ENCODE data around the gene DOLPP1. TPM values are rescaled to one million over a fixed set of nuclear protein-coding genes. Genes with fewer than 3 reads are reported as not detected.

The DOLPP1 gene
- polyA plus RNA-seq, 1 of the 3 experiments (the other 2 are of a cell fraction) = 19.9 TPM

DNA sequence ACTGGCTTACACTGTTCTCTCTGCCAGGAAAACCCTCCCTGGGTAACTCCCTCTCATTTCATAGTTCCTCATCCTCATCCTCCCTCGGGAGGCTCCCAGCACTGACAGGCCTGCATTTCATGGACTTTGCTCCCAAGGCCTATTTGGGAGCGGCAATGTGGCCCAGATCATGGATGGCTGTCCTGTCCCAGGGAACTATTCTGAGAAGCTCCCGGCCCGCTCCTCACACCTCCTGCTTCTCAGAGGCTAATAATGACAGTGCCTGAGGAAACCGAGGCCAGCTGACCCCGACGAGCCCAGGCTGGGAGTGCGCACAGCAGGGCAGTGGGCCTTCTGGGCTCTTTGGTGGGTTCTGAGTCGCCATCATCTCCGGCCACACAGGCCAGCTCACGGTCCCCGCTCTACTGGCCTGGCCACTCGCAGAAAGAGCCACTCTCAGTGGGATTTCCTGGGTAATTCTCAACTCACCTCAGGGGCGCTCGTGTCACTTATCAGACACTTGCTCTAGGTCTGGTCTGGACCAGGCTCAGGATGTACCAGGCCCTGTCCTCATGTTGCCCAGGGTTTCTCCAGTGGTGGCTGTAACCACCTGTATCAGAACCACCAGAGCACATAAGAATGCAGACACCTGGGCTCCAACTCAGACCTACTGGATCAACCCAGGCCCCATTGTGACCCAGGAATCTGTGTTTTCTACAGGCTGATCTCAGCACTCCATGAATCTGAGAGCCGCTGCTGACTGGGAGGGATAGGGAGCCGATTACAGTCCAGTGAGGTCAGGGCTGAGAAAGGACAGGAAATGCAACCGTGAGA lies 2.0 kb upstream of the DOLPP1 start:
- DNase-seq = no peak
- ChIA-PET CTCF (interaction anchor here (1.0 kb wide), 1 partner anchor 12 kb away, joined by 3 read pairs; no protein-coding TSS in a partner anchor), POLR2A (no interaction called here)
- H3K27ac ChIP-seq (ENCODE audit: low read depth in 2 of 2, low read length in 1 of 2) = no peak overlapping the region
- H3K9me3 ChIP-seq = no peaks in the 10 kb centered on the region
- no peaks in the 10 kb centered on the region for H3F3A ChIP-seq (replicated peaks; ENCODE audit: insufficient read depth)
- TF ChIP-seq, protein P1, sequence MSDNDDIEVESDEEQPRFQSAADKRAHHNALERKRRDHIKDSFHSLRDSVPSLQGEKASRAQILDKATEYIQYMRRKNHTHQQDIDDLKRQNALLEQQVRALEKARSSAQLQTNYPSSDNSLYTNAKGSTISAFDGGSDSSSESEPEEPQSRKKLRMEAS (IDR thresholded peaks at IDR 0.05; ENCODE audit: low read depth) = no peak
- TF ChIP-seq EZH2phosphoT487 (IDR thresholded peaks at IDR 0.05; ENCODE audit: borderline replicate concordance, low read depth) (no peak), TEAD4 (IDR thresholded peaks at IDR 0.05; ENCODE audit: borderline replicate concordance, insufficient read depth) (no peak), RCOR1 (IDR thresholded peaks at IDR 0.05; ENCODE audit: low read length) (no peak), NRF1 (IDR thresholded peaks at IDR 0.05; ENCODE audit: low read depth, low read length) (no peak), MEF2A (IDR thresholded peaks at IDR 0.05; ENCODE audit: borderline replicate concordance, low read depth) (no peak), YY1 (IDR thresholded peaks at IDR 0.05; ENCODE audit: low read depth) (no peak), GABPA (IDR thresholded peaks at IDR 0.05; ENCODE audit: low read depth) (no peak), FOXM1 (IDR thresholded peaks at IDR 0.05; ENCODE audit: low read depth) (no peak)
- TF ChIP-seq, protein P2, sequence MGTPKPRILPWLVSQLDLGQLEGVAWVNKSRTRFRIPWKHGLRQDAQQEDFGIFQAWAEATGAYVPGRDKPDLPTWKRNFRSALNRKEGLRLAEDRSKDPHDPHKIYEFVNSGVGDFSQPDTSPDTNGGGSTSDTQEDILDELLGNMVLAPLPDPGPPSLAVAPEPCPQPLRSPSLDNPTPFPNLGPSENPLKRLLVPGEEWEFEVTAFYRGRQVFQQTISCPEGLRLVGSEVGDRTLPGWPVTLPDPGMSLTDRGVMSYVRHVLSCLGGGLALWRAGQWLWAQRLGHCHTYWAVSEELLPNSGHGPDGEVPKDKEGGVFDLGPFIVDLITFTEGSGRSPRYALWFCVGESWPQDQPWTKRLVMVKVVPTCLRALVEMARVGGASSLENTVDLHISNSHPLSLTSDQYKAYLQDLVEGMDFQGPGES (IDR thresholded peaks at IDR 0.05; ENCODE audit: low read depth, low read length) = no peak
- H3K4me3 ChIP-seq (ENCODE audit: low read depth in 2 of 2, low read length in 1 of 2) = no peak overlapping the region
- H2AFZ ChIP-seq (ENCODE audit: low read depth) = no peak overlapping the region
- no peaks in the 10 kb centered on the region for H4K20me1 ChIP-seq (ENCODE audit: insufficient read depth)
- no peak overlapping the region for H3K4me2 ChIP-seq
- no peaks in the 10 kb centered on the region for H3K27me3 ChIP-seq (ENCODE audit: insufficient read depth)
- H3K9ac ChIP-seq = no peak overlapping the region
- 71% methylated on average over 13 of the region's 18 CpGs for WGBS (ENCODE audit: low lambda C conversion rate)
- no peaks in the 10 kb centered on the region for H3K9me2 ChIP-seq
- H3K79me2 ChIP-seq (ENCODE audit: insufficient read depth) = peaks cover 18% of the 10 kb centered on the region
- H3K4me1 ChIP-seq (ENCODE audit: control insufficient read depth in 1 of 2, insufficient read depth in 2 of 2, low read depth in 1 of 2, low read length in 1 of 2) = peaks cover 9 to 21% of the 10 kb centered on the region in 2 experiments; a peak in 2 of 4 replicates
- H3K36me3 ChIP-seq (replicated peaks in 1 of 2; ENCODE audit: control insufficient read depth in 1 of 2, insufficient read depth in 2 of 2, low read length in 1 of 2) = no peaks in the 10 kb centered on the region

DNA sequence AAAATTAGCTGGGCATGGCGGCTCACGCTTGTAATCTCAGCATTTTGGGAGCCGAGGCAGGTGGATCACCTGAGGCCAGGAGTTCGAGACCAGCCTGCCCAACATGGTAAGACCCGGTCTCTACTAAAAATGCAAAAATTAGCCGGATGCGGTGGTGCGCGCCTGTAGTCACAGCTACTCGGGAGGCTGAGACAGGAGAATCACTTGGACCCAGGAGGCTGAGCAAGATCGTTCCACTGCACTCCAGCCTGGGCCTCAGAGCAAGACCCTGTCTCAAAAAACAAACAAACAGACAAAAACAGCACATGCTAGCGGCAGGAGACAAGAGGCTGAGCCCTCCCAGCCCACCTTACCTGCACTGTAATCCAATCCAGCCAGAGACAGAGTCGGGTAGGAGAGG lies 1.1 kb upstream of the DOLPP1 start:
- no peaks in the 10 kb centered on the region for H3K27me3 ChIP-seq (ENCODE audit: insufficient read depth)
- no peaks in the 10 kb centered on the region for H4K20me1 ChIP-seq (ENCODE audit: insufficient read depth)
- TF ChIP-seq GABPA (IDR thresholded peaks at IDR 0.05; ENCODE audit: low read depth) (no peak), RCOR1 (IDR thresholded peaks at IDR 0.05; ENCODE audit: low read length) (no peak), JUND (IDR thresholded peaks at IDR 0.05) (no peak), MEF2A (IDR thresholded peaks at IDR 0.05; ENCODE audit: borderline replicate concordance, low read depth) (no peak), FOXM1 (IDR thresholded peaks at IDR 0.05; ENCODE audit: low read depth) (no peak), POLR2AphosphoS5 (IDR thresholded peaks at IDR 0.05; ENCODE audit: low read depth, low read length) (no peak), NFIC (IDR thresholded peaks at IDR 0.05; ENCODE audit: borderline replicate concordance) (no peak), TEAD4 (IDR thresholded peaks at IDR 0.05; ENCODE audit: borderline replicate concordance, insufficient read depth) (no peak), ELF1 (IDR thresholded peaks at IDR 0.05) (no peak), TAF1 (IDR thresholded peaks at IDR 0.05; ENCODE audit: borderline replicate concordance, low read depth, low read length) (no peak), TCF12 (IDR thresholded peaks at IDR 0.05) (no peak), FOXJ3 (CRISPR knock-in tag; IDR thresholded peaks at IDR 0.05) (no peak), MXI1 (IDR thresholded peaks at IDR 0.05; ENCODE audit: low read depth, low read length) (no peak), SMC3 (IDR thresholded peaks at IDR 0.05; ENCODE audit: low read depth, low read length) (no peak), EP300 (IDR thresholded peaks at IDR 0.05; ENCODE audit: borderline replicate concordance in 1 of 2, low read depth in 1 of 2, low read length in 1 of 2) (no peak)
- TF ChIP-seq, protein P3, sequence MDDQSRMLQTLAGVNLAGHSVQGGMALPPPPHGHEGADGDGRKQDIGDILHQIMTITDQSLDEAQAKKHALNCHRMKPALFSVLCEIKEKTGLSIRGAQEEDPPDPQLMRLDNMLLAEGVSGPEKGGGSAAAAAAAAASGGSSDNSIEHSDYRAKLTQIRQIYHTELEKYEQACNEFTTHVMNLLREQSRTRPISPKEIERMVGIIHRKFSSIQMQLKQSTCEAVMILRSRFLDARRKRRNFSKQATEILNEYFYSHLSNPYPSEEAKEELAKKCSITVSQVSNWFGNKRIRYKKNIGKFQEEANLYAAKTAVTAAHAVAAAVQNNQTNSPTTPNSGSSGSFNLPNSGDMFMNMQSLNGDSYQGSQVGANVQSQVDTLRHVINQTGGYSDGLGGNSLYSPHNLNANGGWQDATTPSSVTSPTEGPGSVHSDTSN (IDR thresholded peaks at IDR 0.05) = no peak
- TF ChIP-seq, protein P4, sequence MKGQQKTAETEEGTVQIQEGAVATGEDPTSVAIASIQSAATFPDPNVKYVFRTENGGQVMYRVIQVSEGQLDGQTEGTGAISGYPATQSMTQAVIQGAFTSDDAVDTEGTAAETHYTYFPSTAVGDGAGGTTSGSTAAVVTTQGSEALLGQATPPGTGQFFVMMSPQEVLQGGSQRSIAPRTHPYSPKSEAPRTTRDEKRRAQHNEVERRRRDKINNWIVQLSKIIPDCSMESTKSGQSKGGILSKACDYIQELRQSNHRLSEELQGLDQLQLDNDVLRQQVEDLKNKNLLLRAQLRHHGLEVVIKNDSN (IDR thresholded peaks at IDR 0.05; ENCODE audit: borderline replicate concordance, low read depth) = no peak
- TF ChIP-seq, protein P2 (IDR thresholded peaks at IDR 0.05; ENCODE audit: low read depth, low read length) = no peak
- peaks cover 0 to 2% of the 10 kb centered on the region in 2 experiments for H3K36me3 ChIP-seq (replicated peaks in 1 of 2; ENCODE audit: control insufficient read depth in 1 of 2, insufficient read depth in 2 of 2, low read length in 1 of 2)
- no peak for DNase-seq
- H3F3A ChIP-seq (replicated peaks; ENCODE audit: insufficient read depth) = no peaks in the 10 kb centered on the region
- H3K9me2 ChIP-seq = no peaks in the 10 kb centered on the region
- peak overlapping the region; percentile 93 for H3K4me2 ChIP-seq
- H3K9me3 ChIP-seq = no peaks in the 10 kb centered on the region
- POLR2A ChIA-PET = interaction anchor here (1.6 kb wide), 1 partner anchor 12 kb away, joined by 6 read pairs; no protein-coding TSS in a partner anchor
- 77% methylated on average over 13 of the region's 13 CpGs for WGBS (ENCODE audit: low lambda C conversion rate)
- H3K4me1 ChIP-seq (ENCODE audit: control insufficient read depth in 1 of 2, insufficient read depth in 2 of 2, low read depth in 1 of 2, low read length in 1 of 2) = peaks cover 9 to 21% of the 10 kb centered on the region in 2 experiments; a peak in 2 of 4 replicates
- H2AFZ ChIP-seq (ENCODE audit: low read depth) = peak overlapping the region; percentile 99
- CTCF ChIA-PET = no interaction called here
- H3K27ac ChIP-seq (ENCODE audit: low read depth in 2 of 2, low read length in 1 of 2) = no peak overlapping the region
- H3K9ac ChIP-seq = 0 out of 2 replicates have a peak overlapping the region, but pooled peaks have one; percentile 47
- H3K79me2 ChIP-seq (ENCODE audit: insufficient read depth) = peaks cover 18% of the 10 kb centered on the region
- H3K4me3 ChIP-seq (ENCODE audit: low read depth in 2 of 2, low read length in 1 of 2) = peak overlapping the region; percentile 75 to 78

All from SK-N-SH (cell line).